Activated CD4-positive, CD25-positive, alpha-beta regulatory T cell (primary cell): ENCODE results near the gene ZHX3.

Source experiments
- DNase-seq, 4 experiments: peaks; one replicate each; lab custom pipeline; 2025; lab: John Stamatoyannopoulos, UW

Gene ZHX3

GRCh38 chr20:41352666-41353065 is 35.1 kb upstream of the ZHX3 start:
- no peak for DNase-seq

GRCh38 chr20:41352106-41352505 is 34.6 kb upstream of the ZHX3 start:
- no peak for DNase-seq

DNA sequence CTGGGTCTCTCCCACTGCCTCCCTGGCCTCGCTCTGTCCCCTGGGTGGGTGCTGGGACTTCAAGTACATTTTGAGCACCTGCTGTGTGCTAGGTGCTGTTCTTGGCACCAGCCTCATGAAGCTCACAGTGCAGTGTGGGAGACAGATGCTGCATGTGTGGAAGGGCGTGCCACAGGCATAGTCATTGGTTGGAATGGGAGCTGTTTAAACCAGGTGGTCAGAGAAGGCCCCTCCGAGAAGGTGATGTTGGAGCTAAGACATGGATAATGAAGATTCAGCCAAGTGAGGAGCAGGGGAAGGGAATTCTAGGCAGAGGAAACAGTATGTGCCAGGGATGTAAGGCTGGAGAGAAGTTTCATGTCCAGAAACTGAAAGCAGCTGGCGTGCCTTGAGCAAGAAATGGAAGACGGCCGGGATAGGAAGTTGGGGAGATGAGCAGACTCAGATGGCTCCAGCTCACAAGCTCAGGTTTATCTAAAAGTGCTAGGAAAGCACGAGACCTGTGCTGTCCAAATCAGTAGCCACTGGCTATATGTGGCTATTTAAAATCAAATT is 33.0 kb upstream of the ZHX3 start:
- DNase-seq: no peak

DNA sequence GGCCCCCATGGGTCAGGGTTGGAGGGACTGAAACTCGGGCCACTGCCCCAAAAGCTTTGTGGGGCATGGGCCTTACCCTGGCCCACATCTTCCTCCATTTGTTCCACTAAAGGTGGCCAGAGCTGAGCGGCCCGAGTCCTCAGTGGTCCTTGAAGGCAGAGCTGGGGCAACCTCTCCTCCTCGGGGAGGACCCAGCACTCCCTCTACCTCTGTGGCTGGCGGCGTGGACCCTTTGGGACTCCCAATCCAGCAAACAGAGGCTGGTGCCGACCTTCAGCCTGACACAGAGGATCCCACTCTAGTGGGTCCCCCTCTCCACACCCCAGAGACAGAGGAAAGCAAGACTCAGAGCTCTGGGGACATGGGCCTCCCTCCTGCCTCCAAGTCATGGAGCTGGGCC is 32.4 kb upstream of the ZHX3 start:
- DNase-seq: no peak

GRCh38 chr20:41349266-41349665 is 31.7 kb upstream of the ZHX3 start:
- DNase-seq: no peak

DNA sequence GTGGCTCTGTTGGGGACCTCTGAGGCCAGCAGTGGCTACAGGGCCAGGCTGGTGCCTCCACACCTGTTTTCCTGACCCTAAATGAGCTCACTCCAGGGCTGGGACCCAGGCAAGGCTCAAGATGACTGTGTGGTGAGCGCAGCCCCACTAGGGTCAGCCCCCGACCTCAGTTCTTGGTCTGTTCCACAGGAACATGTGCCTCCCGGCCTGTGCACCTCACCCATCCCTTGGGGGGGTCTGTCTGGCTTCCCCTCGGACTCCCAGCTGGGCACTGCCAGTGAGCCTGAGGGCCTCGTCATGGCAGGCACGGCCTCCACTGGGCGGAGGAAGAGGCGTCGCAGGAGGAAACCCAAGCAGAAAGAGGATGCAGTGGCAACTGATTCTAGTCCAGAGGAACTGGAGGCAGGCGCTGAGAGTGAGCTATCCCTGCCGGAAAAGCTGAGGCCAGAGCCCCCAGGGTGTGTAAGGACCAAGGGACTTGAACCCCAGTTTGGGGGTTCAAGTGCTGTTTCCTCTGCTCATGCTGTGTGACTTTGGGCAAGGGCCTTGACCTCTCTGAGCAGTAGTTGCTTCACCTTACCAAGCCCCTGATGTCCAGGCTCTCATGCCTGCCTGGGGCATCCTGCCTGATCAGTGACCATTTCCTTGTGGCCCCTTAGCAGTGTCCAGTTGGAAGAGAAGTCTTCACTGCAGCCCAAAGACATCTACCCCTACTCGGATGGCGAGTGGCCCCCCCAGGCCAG is 31.1 kb upstream of the ZHX3 start:
- no peak for DNase-seq

GRCh38 chr20:41347523-41348429 is 30.2 kb upstream of the ZHX3 start:
- no peak for DNase-seq

- DNase-seq: no peak
These were observed 28.2 kb upstream of the ZHX3 start for GRCh38 chr20:41345729-41346067.

DNA sequence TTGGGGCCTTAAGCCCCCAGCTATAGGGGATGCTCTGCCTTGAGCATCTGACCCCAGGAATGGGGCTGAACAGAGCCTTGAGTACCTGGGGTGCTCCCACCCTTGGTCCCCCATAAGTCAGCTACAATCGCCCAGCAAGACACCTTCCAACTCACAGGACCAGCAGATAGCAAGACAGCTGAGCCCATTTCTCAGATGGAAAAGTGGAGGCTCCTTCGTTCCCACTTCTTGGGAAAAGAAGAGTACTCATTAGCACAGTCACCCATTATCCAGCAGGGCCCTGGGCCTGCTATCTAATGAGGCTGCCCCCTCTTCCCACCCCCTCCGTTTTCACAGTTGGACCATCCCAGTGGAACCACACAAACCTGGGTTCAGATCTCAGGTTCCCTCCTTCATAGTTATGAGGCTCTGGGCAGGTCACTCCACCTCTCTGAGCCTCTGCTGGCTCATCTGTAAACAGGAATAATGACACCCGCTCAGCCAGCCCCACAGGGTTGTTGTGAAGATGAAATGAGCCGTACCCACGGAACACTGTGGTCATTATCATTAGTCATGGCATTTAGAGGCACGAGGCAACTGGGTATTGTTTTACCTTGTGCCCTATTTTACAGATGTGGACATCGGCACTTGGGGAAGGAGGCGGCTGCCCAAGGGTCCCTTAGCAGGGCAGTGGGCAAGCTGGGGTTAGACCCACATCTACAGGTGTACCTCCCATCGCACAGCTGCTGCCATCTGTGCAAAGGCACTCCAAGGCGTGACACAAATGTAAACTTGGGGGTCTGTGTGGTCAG is 27.6 kb upstream of the ZHX3 start:
- no peak for DNase-seq

GRCh38 chr20:41344477-41344876 is 26.9 kb upstream of the ZHX3 start:
- no peak for DNase-seq

DNA sequence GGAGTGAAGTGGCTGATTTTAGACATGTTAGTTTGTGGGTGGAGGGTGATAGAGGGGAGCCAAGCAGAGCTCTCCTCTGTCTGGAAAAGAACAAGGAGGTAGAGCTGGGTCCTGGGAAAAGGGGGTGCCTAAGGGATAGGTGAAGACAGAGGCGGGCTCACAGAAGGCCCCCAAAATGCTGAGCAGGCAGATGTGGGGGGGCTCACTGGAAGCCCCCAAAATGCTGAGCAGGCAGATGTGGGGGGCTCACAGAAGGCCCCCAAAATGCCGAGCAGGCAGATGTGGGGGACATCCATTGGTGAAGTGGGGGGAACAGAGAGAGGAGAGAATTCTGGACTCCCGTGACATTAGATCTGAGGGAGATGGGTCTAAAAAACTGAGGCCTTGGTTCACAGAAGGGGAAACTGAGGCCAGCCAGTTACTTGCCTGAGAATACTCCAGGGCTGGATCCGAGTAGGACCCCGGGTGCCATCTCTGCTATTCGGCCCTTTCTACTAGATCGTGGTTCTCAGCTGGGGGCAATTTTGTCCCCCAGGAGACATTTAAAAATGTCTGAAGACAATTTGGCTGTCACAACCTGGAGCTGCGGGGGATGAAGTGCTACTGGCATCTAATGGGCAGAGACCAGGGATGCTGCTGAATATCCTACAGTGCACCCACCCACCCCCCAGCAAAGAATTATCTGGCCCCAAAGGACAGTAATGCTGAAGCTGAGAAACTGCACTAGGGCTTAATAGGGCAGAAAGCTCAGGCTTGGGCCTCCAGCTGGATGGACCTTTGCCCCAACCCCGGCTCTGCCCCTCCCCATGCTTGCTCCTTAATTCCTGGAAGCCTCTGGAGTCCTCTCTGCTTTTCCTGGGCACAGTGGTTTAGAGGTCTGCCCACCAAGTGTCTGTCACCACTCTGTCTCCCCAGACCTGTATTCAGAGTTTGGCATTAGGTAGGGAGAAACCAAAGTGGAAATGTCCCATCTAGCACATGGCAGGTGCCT is 25.2 kb upstream of the ZHX3 start:
- DNase-seq: no peak

GRCh38 chr20:41340327-41341055 is 23.0 kb upstream of the ZHX3 start, which contains the start of gene LPIN3:
LPIN3 (plus strand) TSS chr20:41340821; CDS start chr20:41345804, 4,983 bp downstream.
- DNase-seq: peak in 3 of 4 experiments; percentile 10 to 16 (median 14)

- DNase-seq: peak; percentile 68 to 82 (median 76)
These were observed 22.4 kb upstream of the ZHX3 start for GRCh38 chr20:41339957-41340326.

GRCh38 chr20:41336711-41337492 is 19.4 kb upstream of the ZHX3 start:
- DNase-seq: no peak

DNA sequence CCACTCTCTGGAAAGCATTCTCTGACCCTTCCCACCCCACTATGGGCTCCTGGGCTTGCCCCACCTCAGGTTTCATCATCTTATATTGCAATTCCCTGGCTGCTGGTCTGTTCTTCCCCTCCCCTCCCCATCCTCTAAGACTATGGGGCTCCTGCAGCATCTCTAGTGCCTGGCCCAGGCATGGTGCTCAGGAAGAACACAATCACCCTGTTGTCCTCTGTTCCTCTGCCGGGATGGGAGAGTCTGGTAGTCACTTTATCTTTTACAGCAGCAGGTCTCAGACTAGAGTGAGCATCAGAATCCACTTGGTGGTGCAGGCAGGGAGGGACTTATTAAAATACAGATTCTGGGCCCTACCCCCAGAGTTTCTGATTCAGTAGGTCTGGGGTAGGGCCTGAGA is 18.1 kb upstream of the ZHX3 start:
- DNase-seq: no peak

DNA sequence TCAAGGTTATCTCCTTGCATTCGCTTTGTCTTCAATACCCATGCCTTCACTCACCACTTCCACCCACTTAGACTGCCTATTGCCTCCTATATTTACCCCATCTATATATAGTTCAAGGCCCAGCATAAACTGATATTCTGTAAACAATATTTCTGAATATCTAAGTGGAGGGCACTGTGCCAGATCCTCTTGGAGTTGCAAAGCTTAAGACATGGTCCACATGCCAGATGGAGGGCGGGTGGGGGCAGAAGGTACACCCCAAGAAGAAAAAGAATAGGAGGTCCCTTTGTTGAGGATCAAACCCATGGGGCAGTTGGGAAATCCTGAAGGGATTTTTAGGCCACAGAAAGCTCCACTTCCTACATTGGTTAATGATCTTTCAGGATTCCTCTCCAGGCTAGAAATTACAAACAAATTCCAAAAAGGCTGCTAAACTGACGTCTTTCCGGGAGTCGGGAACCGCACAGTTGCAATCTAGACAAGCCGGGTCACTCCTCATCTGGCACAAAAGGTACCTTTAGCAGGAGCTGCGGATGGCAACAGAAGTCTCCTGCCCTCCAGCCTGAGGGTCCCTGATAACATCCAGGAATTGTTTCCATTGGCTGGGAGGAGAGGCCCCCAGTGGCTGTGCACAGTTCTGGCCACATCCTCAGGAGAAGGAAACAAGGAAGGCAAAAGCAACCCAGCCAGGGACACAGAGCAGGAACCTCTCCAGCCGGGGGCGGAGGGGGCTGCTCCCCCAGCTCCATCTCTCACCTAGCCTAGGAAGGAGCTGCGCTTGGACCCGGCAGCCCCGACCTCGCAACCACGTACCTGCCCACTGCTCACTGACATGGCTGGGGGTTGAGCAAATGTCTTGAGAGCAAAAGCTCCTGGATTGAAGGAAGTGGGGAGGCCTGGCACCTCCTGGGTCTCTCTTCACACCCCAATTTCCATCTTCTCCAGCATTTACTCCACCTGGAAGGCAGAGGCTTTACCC is 17.2 kb upstream of the ZHX3 start:
- no peak for DNase-seq

GRCh38 chr20:41334036-41334435 is 16.5 kb upstream of the ZHX3 start:
- no peak for DNase-seq

- DNase-seq: no peak
These were observed 14.2 kb upstream of the ZHX3 start for GRCh38 chr20:41331731-41332130.
